Right atrium auricular region (tissue), 2 donors: ENCODE data around the gene EHD1. TPM values are rescaled to one million over a fixed set of nuclear protein-coding genes. Genes with fewer than 3 reads are reported as not detected.
A peak's percentile ranks its signal among the peaks of the same experiment; 100 is the strongest.

ENCODE experiments used
- DNase-seq: peaks from one replicate; pipeline ENCODE4 v3.0.0-alpha.2; 2019; ENCODE audit warnings: low spot score
- H3K27ac ChIP-seq, 2 donors: fragments of 200-600 bp; sonication (generic); 1 replicate in 1 of 2; 2 replicates in 1 of 2; pipeline ENCODE4 v1.5.1; 2016 to 2019
- H3K27me3 ChIP-seq, 2 donors: fragments of 200-600 bp; sonication (generic); one replicate each; pipeline versions ENCODE4 v1.5.1 to v1.6.0; 2017 to 2019
- H3K36me3 ChIP-seq: fragments of 200-600 bp; sonication (generic); one replicate; pipeline ENCODE4 v1.5.1; 2016
- H3K4me1 ChIP-seq, 2 donors: fragments of 200-600 bp; sonication (generic); one replicate each; pipeline versions ENCODE4 v1.5.1 to v1.6.0; 2017 to 2019
- H3K4me3 ChIP-seq, 2 donors: fragments of 200-600 bp; sonication (generic); 1 replicate in 1 of 2; 2 replicates in 1 of 2; pipeline ENCODE4 v1.5.1; 2017 to 2019; ENCODE audit warnings: mild to moderate bottlenecking in 1 of 2, moderate library complexity in 1 of 2
- H3K9me3 ChIP-seq, 2 donors: fragments of 200-600 bp; sonication (generic); one replicate each; pipeline ENCODE4 v1.5.1; 2019
- CTCF ChIP-seq, 2 donors: fragments of 200-600 bp; sonication (generic); IDR thresholded peaks; one replicate each; pipeline ENCODE4 v1.5.1; 2019; ENCODE audit warnings: antibody characterized with exemption in 2 of 2
- total RNA-seq, 2 donors: library from RNA; depleted of rRNA; stranded (reverse); fragments of >200 nt; gene quantifications; one replicate each; pipeline ENCODE4 v1.1.0, GENCODE V29; 2016

The EHD1 gene
- total RNA-seq, 2 donors from 2014 or later = 29.5 to 34.1 TPM

DNA sequence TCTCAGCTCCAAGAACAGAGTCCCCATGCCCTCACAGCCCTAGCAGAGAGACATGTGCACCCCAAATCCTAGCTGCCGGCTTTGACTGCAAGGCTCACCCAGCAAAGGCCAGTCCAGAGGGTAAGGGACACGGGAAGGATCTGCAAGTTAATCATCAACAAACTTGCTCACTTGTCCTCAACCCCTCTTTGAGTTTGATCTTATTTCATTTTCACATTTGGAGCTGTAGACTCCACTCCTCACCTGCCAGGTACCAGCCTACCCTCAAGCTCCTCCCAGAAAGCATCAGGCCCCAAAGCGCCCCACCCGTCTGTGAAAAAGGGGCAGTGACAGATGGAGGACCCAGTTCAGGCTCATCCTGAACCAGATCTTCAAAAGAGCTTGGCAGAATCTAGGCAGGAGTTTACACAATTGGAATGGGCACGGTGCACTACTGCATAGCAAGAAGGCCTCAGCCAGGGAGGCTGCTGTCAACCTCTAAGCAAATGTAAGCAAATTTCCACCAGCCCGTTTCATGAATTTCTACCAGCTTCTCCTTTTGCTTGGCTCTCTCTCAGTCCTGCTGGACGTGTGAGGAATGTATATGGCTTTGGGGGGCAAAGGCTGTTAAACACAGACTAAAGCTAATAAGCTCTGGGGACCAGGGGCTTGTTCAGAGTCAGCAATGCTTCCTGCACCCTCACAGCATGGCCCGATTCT, 5.5 kb downstream of the EHD1 start:
- H3K27me3 ChIP-seq = no peaks in the 10 kb centered on the region
- DNase-seq = no peak
- peaks cover 35% of the 10 kb centered on the region for H3K36me3 ChIP-seq
- no peak for TF ChIP-seq CTCF (IDR thresholded peaks at IDR 0.05)
- no peaks in the 10 kb centered on the region for H3K9me3 ChIP-seq
- no peak overlapping the region for H3K4me3 ChIP-seq
- peaks cover 0 to 93% of the 10 kb centered on the region in 2 donors for H3K4me1 ChIP-seq
- H3K27ac ChIP-seq = no peak overlapping the region

- Histone ChIP-seq H3K36me3 (peaks cover 37% of the 10 kb centered on the region), H3K4me1 (peaks cover 0 to 91% of the 10 kb centered on the region in 2 donors), H3K27ac (peak overlapping the region; percentile 79 to 80), H3K27me3 (no peaks in the 10 kb centered on the region), H3K9me3 (no peaks in the 10 kb centered on the region), H3K4me3 (peak overlapping the region in 1 of 2 donors; percentile 19)
- DNase-seq = no peak
- TF ChIP-seq CTCF (IDR thresholded peaks at IDR 0.05) = no peak
Measured at GRCh38 chr11:64871492-64871891, 6.9 kb downstream of the EHD1 start.

DNA sequence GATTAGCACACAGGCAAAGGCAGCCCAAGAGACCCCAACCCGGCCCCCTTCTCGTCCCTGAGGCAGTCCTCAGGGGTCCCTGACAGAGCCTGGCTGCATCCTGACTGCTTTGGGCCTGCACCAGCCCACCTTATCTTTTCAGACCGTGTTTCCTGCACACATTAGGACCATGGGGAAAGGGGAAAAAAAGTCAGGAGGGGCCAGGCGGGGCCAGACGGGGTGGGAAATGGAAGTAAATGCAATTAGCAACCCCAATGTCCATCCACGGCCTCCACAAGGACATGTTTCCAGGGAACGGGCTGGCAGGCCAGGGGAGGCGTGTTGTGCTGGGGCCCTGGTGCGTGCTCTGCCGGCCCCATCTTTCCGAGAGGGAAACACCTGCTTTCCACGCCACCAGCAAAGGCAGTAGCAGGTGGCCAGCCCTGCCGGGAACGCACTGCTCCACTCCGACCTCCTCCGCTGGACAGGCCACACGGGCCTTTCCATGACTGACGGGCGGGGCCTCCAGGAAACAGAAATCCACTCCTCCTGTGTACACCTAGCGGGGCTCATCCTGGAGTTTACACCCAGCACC, 7.4 kb downstream of the EHD1 start:
- DNase-seq = no peak
- Histone ChIP-seq H3K9me3 (no peaks in the 10 kb centered on the region), H3K27me3 (no peaks in the 10 kb centered on the region), H3K27ac (peak overlapping the region; percentile 79 to 80), H3K4me1 (peaks cover 0 to 90% of the 10 kb centered on the region in 2 donors), H3K36me3 (peaks cover 37% of the 10 kb centered on the region), H3K4me3 (peak overlapping the region in 1 of 2 donors; percentile 19)
- TF ChIP-seq CTCF (IDR thresholded peaks at IDR 0.05) = no peak

GRCh38 chr11:64870176-64870892, 8.1 kb downstream of the EHD1 start:
- peak; percentile 92 for DNase-seq
- Histone ChIP-seq H3K4me3 (peak overlapping the region in 1 of 2 donors; percentile 19), H3K27ac (peak overlapping the region; percentile 79 to 80), H3K27me3 (no peaks in the 10 kb centered on the region), H3K4me1 (peaks cover 0 to 90% of the 10 kb centered on the region in 2 donors), H3K36me3 (peaks cover 37% of the 10 kb centered on the region), H3K9me3 (no peaks in the 10 kb centered on the region)
- no peak for TF ChIP-seq CTCF (IDR thresholded peaks at IDR 0.05)

DNA sequence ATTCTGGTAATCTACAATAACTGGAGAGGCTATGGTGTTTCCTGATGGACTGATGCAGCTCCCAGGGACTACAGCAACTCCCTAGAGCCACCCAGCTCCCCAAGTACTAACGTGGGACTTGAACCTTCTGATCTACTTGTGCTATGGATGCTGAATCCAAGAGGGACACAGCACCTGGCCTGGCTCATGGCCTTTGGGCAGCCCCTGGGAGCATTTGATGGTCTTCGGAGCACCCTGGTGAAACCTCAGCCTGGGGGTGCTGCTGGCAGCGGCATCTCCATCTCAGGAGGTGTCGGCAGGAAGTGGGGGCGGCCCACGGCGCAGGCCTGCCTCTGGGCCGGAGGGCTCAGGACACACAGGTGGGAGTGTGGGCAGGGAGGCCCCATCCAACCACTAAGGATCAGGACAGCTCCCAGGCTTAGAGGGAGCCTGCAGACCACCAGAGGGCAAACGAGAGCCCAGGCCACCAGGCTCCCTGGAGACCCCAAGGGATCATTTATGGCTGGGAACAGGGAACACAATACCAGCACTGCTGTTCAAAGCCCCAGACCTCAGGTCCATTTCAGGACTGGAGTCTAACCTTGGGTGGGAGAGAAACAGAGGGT, 8.7 kb downstream of the EHD1 start:
- Histone ChIP-seq H3K4me1 (peaks cover 0 to 90% of the 10 kb centered on the region in 2 donors), H3K36me3 (peaks cover 37% of the 10 kb centered on the region), H3K27me3 (no peaks in the 10 kb centered on the region), H3K4me3 (peak overlapping the region in 1 of 2 donors; percentile 19), H3K9me3 (no peaks in the 10 kb centered on the region), H3K27ac (peak overlapping the region; percentile 79 to 80)
- no peak for DNase-seq
- TF ChIP-seq CTCF (IDR thresholded peaks at IDR 0.05) = peak in 1 of 2 donors; percentile 47
